WTC11 (cell line): ENCODE data around the gene CD160.

Source experiments
- CTCF ChIP-seq: fragments of 200-600 bp; IDR thresholded peaks from 2 replicates; pipeline ENCODE4 v1.8.0; 2022; ENCODE audit warnings: antibody characterized with exemption
- MYBL2 ChIP-seq: sonication (generic); formaldehyde crosslinking; IDR thresholded peaks from 2 replicates; pipeline ENCODE4 v1.8.1; 2023; ENCODE audit warnings: mild to moderate bottlenecking, moderate library complexity, missing genetic modification reagents
- SP1 ChIP-seq: sonication (generic); formaldehyde crosslinking; conservative IDR thresholded peaks from 2 replicates; pipeline ENCODE4 v1.8.1; 2022; ENCODE audit warnings: missing genetic modification reagents

DNA sequence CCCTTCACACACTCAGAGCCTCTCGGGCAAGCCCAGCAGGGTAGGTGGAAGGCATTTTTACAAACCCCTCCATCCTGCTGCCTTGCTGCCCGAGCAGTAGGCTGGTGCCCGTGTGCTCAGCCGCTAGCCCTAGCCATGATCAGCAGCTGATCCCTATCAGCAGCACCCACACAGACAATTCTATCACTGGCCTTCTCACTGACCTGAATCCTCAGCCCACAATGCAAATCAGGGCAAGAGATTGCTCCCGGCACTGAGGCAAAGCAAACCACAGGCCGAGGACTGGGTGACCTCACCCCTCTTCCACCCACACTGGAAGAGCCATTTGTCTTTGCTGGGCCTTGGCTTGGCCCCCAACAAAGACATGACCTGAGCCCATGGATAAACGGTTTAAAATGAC, 11.2 kb upstream of the CD160 start:
- TF ChIP-seq CTCF, result no peak
- no peak for TF ChIP-seq SP1
- TF ChIP-seq MYBL2 (CRISPR knock-in tag), result no peak
